HepG2 (cell line): Measurements from ENCODE around the gene CSK. TPM values are rescaled to one million over a fixed set of nuclear protein-coding genes. Genes with fewer than 3 reads are reported as not detected.

Experiments used
- BHLHE40 ChIP-seq: IDR thresholded peaks from 2 replicates; pipeline ENCODE4 v1.6.1; 2011; ENCODE audit warnings: low read length, improper control_type of control experiment
- ESRRA ChIP-seq: sonication (generic); formaldehyde crosslinking; IDR thresholded peaks from 2 replicates; pipeline ENCODE4 v1.5.1; 2020; ENCODE audit warnings: mild to moderate bottlenecking, low read depth, missing genetic modification reagents
- PAXIP1 ChIP-seq: sonication (generic); formaldehyde crosslinking; conservative IDR thresholded peaks from 2 replicates; pipeline ENCODE4 v1.4.0; 2020; ENCODE audit warnings: mild to moderate bottlenecking, missing genetic modification reagents, moderate library complexity
- ZHX2 ChIP-seq, 2 experiments: sonication (generic) in 1 of 2; formaldehyde crosslinking in 1 of 2; IDR thresholded peaks; 2 replicates each; pipeline versions ENCODE4 v1.6.1 to v1.9.0; 2014 to 2022; ENCODE audit warnings: antibody characterized with exemption in 1 of 2, borderline replicate concordance in 1 of 2, inconsistent platforms in 1 of 2, low read depth in 1 of 2, missing genetic modification reagents in 1 of 2
- ZNF274 ChIP-seq: sonication (generic); formaldehyde crosslinking; IDR thresholded peaks from 2 replicates; pipeline ENCODE4 v1.5.1; 2020; ENCODE audit warnings: mild to moderate bottlenecking, missing genetic modification reagents
- ZNF407 ChIP-seq: sonication (generic); formaldehyde crosslinking; IDR thresholded peaks from one replicate; pipeline ENCODE4 v1.5.1; 2020; ENCODE audit warnings: mild to moderate bottlenecking, missing genetic modification reagents; ENCODE audit errors: not compliant biosample characterization
- ZNF615 ChIP-seq: sonication (generic); formaldehyde crosslinking; IDR thresholded peaks from 2 replicates; pipeline ENCODE4 v1.5.0; 2020; ENCODE audit warnings: mild to moderate bottlenecking, missing genetic modification reagents, borderline replicate concordance
- polyA plus RNA-seq, 8 experiments: library from polyadenylated mRNA; depleted of rRNA in 3 of 8; stranded (reverse) in 7 of 8; unstranded in 1 of 8; fragments of >200 nt; fragmentation: Illumina TruSeq in 4 of 8; extraction: Trizol in 4 of 8; gene quantifications; 2 replicates each; pipeline versions ENCODE4 v1.2.1 to v1.2.3, GENCODE V29; 2011 to 2016; ENCODE audit warnings: low read depth in 4 of 8, missing spikeins in 1 of 8, mixed read lengths in 1 of 8; ENCODE audit not compliant: insufficient read depth in 1 of 8
- total RNA-seq, 5 experiments: library from RNA; depleted of rRNA; stranded (reverse); fragments of >200 nt; fragmentation: Illumina TruSeq; extraction: Trizol; gene quantifications; 2 replicates each; pipeline ENCODE4 v1.2.3, GENCODE V29; 2016; ENCODE audit warnings: low read depth in 1 of 5

Gene CSK
- total and polyA plus RNA-seq, 2 of the 13 experiments (the other 11 are each of a cell fraction or from before 2014, with no cell fraction given) = 12.5 to 21.3 TPM

- TF ChIP-seq ZHX2 (IDR thresholded peaks at IDR 0.05; ENCODE audit: low read depth) (peak; percentile 18; the same call in 1 of the 2 replicates), ZHX2 (CRISPR knock-in tag; IDR thresholded peaks at IDR 0.05; ENCODE audit: borderline replicate concordance) (no peak), PAXIP1 (CRISPR knock-in tag) (0 out of 2 replicates have a peak, but pooled peaks have one; percentile 34), ZNF615 (no peak), ZNF407 (CRISPR knock-in tag) (peak; percentile 6), ESRRA (CRISPR knock-in tag) (0 out of 2 replicates have a peak, but pooled peaks have one; percentile 45), ZNF274 (CRISPR knock-in tag) (peak; percentile 80), BHLHE40 (peak; percentile 61)
Observed at GRCh38 chr15:74842581-74843444, 60.9 kb downstream of the CSK start, which contains the start of gene ULK3 (continued).
